GM19043 (cell line): Measurements from ENCODE around the gene HEXIM2.

Source experiments
- ATAC-seq: cut with Tn5 transposase; IDR thresholded peaks from one replicate; pipeline ENCODE4 v1.9.1; 2021; ENCODE audit warnings: low read depth; ENCODE audit not compliant: unreplicated experiment

HEXIM2 gene

DNA sequence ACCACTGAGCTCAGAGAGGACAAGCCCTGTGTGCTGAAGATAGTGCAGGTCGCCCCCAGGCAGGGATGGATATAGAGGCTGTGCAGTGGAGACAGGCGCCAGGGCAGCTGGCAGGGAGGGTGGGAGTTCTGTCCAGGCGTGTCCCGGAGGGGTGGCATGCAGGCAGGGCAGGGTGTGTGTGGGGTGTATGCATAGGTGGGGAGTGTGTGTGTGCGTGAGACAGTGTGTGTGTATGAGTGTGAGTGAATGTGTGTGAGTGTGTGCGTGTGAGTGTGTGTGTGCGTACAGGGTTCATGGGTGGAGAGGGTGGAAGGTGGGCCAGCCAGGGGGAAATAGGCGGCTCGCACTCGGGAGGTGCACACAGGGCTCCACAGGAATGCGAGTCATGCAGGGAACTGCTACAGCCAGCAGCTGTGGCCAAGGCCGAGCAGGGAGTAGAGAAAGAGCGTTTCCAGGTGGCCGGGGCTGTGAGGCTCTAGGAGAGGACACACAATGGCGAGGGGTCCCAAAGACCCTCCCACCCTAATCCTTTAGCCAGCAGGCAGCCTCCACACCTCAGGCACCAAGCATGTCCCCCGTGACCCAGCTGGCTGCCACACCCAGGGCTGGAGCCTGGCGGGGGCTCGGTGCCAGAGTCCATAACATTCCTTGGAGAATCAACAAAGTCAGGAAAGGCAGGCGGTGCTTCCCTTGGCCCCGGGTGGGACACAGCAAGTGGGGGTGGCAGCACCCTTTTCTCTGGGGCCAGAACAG is 34.0 kb upstream of the HEXIM2 start:
- no peak for ATAC-seq

GRCh38 chr17:45128331-45128730 is 33.3 kb upstream of the HEXIM2 start:
- no peak for ATAC-seq

DNA sequence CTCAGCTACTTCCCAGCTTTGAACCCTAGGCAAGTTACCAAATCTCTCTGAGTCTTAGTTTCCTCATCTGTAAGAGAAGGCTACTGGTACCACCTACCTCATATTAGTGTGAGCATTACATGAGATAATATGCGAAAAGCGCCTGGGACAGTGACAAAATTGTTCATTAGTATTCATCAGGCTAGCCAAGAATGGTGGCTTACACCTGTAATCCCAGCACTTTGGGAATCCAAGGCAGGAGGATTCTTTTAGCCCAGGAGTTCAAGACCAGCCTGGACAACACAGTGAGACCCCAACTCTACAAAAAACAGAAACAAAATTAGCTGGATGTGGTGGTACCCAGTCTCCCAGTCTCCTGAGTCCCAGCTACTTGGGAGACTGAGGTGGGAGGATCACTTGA is 32.7 kb upstream of the HEXIM2 start:
- no peak for ATAC-seq

GRCh38 chr17:45129426-45129939 is 32.2 kb upstream of the HEXIM2 start:
- ATAC-seq: no peak

DNA sequence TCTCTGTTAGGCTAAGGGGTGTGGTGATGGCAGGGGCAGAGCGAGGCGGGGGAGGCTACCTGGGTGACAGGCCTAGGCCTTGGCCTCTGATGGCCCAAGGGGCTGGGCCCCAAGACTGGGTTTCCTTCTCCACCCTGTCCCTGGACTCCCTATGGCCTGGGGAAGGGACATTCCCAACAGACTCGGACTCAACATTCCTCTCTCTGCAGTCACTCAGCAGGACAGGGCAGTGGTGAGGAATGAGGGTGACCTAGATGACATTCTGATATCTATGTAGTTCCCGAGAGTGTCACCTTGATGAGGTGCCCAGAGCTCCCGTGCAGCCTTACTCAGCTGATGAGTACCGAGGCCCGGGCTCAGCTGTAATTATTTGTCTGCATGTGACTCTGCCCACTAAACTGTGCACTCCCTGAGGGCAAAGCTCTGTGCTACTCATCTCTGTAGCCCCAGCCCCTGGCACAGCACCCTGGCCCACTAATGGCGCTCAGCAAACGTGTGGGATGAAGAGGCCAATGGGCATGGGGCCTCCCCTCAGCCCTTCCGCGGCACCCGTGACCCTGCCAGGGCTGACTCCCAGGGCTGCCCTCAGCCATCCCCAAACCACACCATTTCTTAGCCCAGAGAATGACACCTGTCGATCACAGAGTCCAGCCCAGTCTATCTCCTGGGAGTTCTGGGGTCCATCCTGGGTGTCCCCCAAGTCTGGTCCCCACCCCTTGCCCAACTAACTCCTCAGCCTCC is 31.6 kb upstream of the HEXIM2 start:
- ATAC-seq: no peak

DNA sequence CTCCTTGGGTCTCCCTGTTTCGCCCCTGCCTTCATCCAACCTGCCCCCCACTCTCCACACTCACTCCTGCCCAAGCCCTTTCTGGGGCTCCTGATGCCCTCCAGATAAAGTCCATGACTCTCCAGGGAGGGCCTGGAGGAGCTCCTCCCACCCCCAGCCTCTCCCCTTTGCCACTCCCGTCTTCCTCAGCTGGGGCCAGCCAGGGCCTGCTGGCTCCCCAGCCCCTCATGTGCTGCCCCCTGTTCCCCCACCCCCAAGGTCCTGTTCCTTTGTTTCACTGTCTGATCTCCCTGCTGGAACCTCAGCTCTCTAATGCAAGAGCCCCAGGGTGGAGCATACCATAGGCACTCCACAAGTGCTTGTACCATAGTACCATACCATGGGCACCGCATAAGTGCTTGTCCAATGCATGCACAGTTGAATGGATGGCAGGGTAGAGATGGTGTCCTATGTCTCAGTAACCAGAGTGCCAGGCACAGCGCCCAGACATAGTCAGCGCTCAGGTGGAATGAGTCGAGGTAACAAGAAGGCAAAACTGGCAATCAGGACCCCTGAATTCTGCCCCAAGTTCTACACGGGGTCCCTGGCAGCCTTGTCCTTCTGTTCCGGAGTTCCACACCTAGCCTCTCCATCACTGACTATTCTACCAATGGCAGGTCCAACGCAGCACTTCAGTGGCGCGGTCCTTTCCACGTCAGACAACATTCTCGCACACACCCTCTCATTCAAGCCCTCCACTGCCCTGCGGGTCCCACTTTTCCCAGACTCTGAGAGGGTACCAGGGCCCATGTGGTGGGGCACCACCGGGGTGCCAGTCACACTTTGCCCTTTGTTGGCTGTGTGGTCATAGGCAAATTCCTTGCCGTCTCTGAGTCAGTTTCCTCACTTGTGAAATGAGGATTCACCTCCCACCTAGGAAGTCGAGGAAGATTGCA is 30.7 kb upstream of the HEXIM2 start:
- no peak for ATAC-seq

DNA sequence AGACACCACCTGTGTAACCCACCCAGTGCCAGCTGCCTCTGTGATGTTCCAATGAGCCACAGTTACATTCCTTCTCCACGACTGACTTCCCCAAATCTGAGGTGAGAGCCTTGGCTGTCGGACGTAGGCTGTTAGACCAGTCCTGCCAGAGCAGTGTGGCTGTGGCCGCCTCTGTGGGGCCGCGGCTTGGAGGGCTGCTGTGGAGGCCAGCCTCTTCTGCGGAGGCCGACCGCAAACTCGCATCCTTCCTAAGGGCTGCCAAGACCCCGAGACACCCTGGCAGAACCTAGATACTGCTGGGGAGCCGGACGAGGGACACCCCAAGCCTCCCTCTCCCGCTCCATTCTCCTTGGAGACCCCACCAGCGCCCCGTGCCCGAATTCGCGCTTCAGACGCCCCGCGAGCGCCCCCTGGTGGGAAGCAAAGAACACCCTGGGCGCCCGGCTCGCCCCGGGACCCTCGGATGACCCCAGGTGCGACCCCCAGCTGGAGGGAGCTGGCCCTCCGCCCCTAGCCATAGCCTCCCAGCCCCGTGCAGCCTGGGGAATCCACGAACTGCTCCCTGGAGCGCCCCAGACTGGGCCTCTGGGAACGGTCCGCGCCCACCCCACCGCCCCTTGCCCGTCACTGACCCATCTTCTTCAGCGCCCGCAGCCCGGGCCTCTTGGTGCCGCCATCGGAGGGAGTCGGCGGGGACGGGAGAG is 29.9 kb upstream of the HEXIM2 start:
- no peak for ATAC-seq

DNA sequence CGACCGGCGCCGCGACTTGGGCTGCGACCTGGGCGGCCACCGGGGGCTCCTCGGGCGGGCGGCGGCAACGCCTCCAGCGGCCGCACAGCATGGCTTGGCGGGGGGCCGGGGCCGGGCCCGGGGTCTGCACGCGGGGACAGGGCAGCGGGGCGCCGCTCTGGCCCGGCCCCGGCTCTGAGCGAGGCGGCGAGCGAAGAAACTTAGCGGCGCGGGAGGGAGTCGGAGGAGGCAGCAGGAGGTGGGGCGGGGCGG is 29.4 kb upstream of the HEXIM2 start, which contains the start of gene PLCD3:
Gene PLCD3, minus strand, starts transcription at position 196 of the 252 bp plus-strand sequence. Its CDS starts 105 bp downstream, at position 91.
- ATAC-seq: no peak

- ATAC-seq: no peak
These were observed 28.9 kb upstream of the HEXIM2 start for GRCh38 chr17:45132572-45133463.

DNA sequence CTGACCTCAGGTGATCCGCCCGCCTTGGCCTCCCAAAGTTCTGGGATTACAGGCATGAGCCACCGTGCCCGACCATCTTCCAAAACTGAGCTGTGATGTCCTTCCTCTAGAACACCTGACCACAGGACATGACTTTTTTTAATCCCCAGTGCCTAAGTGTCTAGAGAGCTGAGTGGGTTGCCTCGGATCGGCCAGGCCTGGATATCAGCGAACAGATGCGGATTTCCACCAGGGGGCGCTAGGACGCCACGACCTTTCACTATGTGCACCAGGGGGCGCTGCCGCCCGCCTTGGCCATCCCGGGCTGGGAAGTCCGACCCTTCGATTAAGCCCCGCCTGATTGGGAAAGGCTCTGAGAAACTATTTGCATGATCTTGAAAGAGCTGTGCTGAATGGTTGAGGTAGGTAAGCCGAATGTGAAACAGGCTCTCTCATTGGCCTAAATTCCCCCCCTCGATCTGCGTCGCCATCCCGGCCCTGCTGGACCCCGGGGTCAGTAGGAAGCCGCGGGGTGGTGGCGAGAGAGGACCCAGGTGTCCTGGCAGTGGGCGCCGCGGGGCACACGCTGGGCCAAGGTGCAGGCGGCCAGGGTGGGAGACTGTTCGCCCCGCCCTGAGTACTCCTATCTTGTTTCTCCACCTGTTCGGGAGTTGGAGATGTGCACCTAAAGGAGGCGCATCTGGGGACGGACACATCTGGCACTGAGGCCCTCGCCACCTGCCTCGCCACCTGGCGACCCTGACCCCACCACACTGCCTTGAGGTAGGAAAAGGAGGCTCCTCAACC is 26.3 kb upstream of the HEXIM2 start, which contains the start of gene ACBD4:
Gene ACBD4, plus strand, starts transcription at position 496 of the 786 bp plus-strand sequence. CDS start 458 bp downstream, outside the sequence.
- peak; percentile 78 for ATAC-seq

DNA sequence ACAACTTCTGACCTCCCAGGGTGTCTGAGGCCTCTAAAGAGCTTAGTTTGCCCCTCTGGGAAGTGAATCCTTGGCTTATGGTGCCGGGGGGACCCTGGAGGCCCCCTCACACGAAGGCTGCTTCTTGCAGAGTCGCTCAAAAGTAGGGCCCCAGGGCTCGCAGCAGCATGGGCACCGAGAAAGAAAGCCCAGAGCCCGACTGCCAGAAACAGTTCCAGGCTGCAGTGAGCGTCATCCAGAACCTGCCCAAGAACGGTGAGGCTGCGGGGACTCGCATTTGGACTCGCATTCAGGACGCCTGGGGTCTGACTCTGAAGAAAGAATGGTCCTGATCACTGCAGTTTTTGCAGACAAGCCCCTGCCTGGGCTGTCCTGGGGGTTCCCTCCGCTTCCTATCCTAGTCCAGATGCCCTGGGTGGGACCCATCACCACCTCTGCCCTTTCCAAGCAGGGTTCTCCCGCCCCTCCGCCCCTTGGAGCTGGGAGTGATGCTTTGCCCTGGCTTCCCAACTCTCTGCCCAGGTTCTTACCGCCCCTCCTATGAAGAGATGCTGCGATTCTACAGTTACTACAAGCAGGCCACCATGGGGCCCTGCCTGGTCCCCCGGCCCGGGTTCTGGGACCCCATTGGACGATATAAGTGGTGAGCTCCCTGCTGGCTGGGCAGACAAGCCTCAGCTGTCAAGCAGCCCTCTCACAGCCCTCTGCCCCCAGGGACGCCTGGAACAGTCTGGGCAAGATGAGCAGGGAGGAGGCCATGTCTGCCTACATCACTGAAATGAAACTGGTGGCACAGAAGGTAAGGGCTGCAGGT is 25.5 kb upstream of the HEXIM2 start:
- ATAC-seq: no peak

- no peak for ATAC-seq
These were observed 24.7 kb upstream of the HEXIM2 start for GRCh38 chr17:45136846-45137560.

DNA sequence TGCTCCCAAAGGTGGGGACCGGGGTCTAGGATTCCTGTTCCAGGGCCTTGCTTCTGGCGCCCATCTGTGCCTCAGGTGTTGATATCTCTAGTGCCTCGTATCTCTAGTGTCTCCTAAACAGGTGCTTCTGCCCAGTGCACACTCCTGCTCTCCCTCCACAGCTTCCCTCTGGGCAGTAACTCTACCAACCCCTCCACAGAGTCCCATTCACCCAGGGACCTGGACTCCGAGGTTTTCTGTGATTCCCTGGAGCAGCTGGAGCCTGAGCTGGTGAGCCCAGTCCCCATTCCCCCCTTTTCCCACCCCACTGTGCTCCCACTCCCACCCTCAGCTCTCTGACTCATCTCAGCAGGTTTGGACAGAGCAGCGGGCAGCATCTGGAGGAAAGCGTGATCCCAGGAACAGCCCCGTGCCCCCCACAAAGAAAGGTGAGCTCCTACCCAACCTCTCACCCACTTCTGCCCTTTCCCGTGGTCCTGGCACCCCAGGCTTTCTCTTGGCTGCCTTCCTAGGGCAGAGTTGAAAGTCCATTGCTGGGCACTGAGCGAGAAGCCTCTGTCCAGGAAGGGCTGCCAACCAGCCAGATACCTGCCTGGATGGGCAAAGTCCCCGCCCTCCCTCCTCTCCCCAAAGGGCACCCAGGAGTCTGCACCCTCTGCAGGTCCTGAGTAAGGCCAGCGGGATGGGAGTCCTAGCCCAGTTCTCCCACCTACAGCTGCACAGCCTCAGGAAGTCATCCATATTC is 23.9 kb upstream of the HEXIM2 start:
- ATAC-seq: no peak

- no peak for ATAC-seq
These were observed 22.7 kb upstream of the HEXIM2 start for GRCh38 chr17:45138911-45139532.

GRCh38 chr17:45139533-45139920 is 22.1 kb upstream of the HEXIM2 start:
- no peak for ATAC-seq
